A549 treated with Hydrocortisone at 1 μM for 4 hours (cell line): ENCODE measurements around the gene BABAM1. TPM values are rescaled to one million over a fixed set of nuclear protein-coding genes. Genes with fewer than 3 reads are reported as not detected.

Experiments used
- total RNA-seq: library from RNA; stranded (reverse); fragments of 200-300 nt; extraction: Qiagen RNA extraction; gene quantifications from 5 replicates; pipeline ENCODE4 v1.2.3, GENCODE V29; 2022

Gene BABAM1
- total RNA-seq = 56.7 to 66.0 TPM (median 61.4 TPM) in 5 replicates

GRCh38 chr19:17266975-17267788 lies at the start of gene BABAM1:
Gene BABAM1, plus strand, starts transcription at chr19:17267443. Its CDS starts 1,364 bp downstream, at chr19:17268807.

GRCh38 chr19:17226002-17226933 lies 41.0 kb upstream of the BABAM1 start, which contains the start of gene OCEL1:
Gene OCEL1, plus strand, starts transcription at chr19:17226226. Its CDS starts 22 bp downstream, at chr19:17226248.

GRCh38 chr19:17245535-17245984 lies 21.7 kb upstream of the BABAM1 start, which contains the start of gene NR2F6:
Gene NR2F6, minus strand, starts transcription at chr19:17245919. Its CDS starts 699 bp downstream, at chr19:17245220.

GRCh38 chr19:17264641-17264979 lies 2.6 kb upstream of the BABAM1 start, which contains the start of gene USHBP1:
Gene USHBP1, minus strand, starts transcription at chr19:17264745. Its CDS starts 446 bp downstream, at chr19:17264299.

GRCh38 chr19:17281391-17282304 lies 14.4 kb downstream of the BABAM1 start, which contains the start of gene ANKLE1:
Gene ANKLE1, plus strand, starts transcription at chr19:17281901. Its CDS starts 20 bp downstream, at chr19:17281921.

GRCh38 chr19:17303167-17303939 lies 36.1 kb downstream of the BABAM1 start, which contains the start of gene ABHD8:
Gene ABHD8, minus strand, starts transcription at chr19:17303425. Its CDS starts 1,809 bp downstream, at chr19:17301616.

GRCh38 chr19:17305517-17306284 lies 38.5 kb downstream of the BABAM1 start, which contains the start of gene MRPL34:
Gene MRPL34, plus strand, starts transcription at chr19:17305872. Its CDS starts 21 bp downstream, at chr19:17305893.

GRCh38 chr19:17309198-17309964 lies 42.1 kb downstream of the BABAM1 start, which contains the start of gene DDA1:
Gene DDA1, plus strand, starts transcription at chr19:17309563. Its CDS starts 92 bp downstream, at chr19:17309655.

Other genes starting within 250 kb of the BABAM1 start
- 0.05 to 0.18 TPM (median 0.07 TPM) in 4 of 5 replicates, not detected in the other for gene CPAMD8, start 240.6 kb upstream of the BABAM1 start, total RNA-seq
- 12.3 to 14.3 TPM (median 12.5 TPM) in 5 replicates for gene HAUS8, start 192.0 kb upstream of the BABAM1 start, total RNA-seq
- gene MYO9B, start 191.7 kb upstream of the BABAM1 start, total RNA-seq = 29.1 to 35.7 TPM (median 34.5 TPM) in 5 replicates
- 13.7 to 17.8 TPM (median 15.3 TPM) in 5 replicates for gene USE1, start 52.1 kb upstream of the BABAM1 start, total RNA-seq
- 9.6 to 13.3 TPM (median 11.6 TPM) in 5 replicates for gene OCEL1, start 41.2 kb upstream of the BABAM1 start, total RNA-seq
- 29.3 to 63.7 TPM (median 62.0 TPM) in 5 replicates for gene NR2F6, start 21.5 kb upstream of the BABAM1 start, total RNA-seq
- 0.02 TPM in 1 of 5 replicates, not detected in the others for gene USHBP1, start 2.7 kb upstream of the BABAM1 start, total RNA-seq
- gene ANKLE1, start 14.5 kb downstream of the BABAM1 start, total RNA-seq = 0.36 to 0.58 TPM (median 0.38 TPM) in 5 replicates
- 1.8 to 3.2 TPM (median 2.8 TPM) in 5 replicates for gene ABHD8, start 36.0 kb downstream of the BABAM1 start, total RNA-seq
- gene MRPL34, start 38.4 kb downstream of the BABAM1 start, total RNA-seq = 61.1 to 87.7 TPM (median 75.2 TPM) in 5 replicates
- 51.9 to 57.5 TPM (median 53.8 TPM) in 5 replicates for gene DDA1, start 42.1 kb downstream of the BABAM1 start, total RNA-seq
- 2.3 to 3.8 TPM (median 3.0 TPM) in 5 replicates for gene ANO8, start 67.4 kb downstream of the BABAM1 start, total RNA-seq
- gene GTPBP3, start 70.1 kb downstream of the BABAM1 start, total RNA-seq = 18.2 to 22.0 TPM (median 19.5 TPM) in 5 replicates
- gene PLVAP, start 109.9 kb downstream of the BABAM1 start, total RNA-seq = not detected in 5 replicates
- not detected in 5 replicates for gene CCDC194, start 126.8 kb downstream of the BABAM1 start, total RNA-seq
- gene BST2, start 138.2 kb downstream of the BABAM1 start, total RNA-seq = 0.12 to 0.23 TPM (median 0.16 TPM) in 4 of 5 replicates, not detected in the other
- 29.3 to 41.6 TPM (median 39.4 TPM) in 5 replicates for gene MVB12A, start 152.6 kb downstream of the BABAM1 start, total RNA-seq
- gene TMEM221, start 181.2 kb downstream of the BABAM1 start, total RNA-seq = 0.47 to 0.76 TPM (median 0.56 TPM) in 5 replicates
- gene NXNL1, start 193.5 kb downstream of the BABAM1 start, total RNA-seq = not detected in 5 replicates
- 2.4 to 2.9 TPM (median 2.5 TPM) in 5 replicates for gene SLC27A1, start 203.1 kb downstream of the BABAM1 start, total RNA-seq
- gene PGLS, start 244.2 kb downstream of the BABAM1 start, total RNA-seq = 44.9 to 78.0 TPM (median 72.0 TPM) in 5 replicates